SK-N-SH (cell line): Measurements from ENCODE around the gene GRB2. TPM values are rescaled to one million over a fixed set of nuclear protein-coding genes. Genes with fewer than 3 reads are reported as not detected.

Source experiments
- CHD2 ChIP-seq: fragments of 150-350 bp; IDR thresholded peaks from 2 replicates; pipeline ENCODE4 v1.6.1; 2018; ENCODE audit warnings: low read length; ENCODE audit not compliant: partially characterized antibody
- EP300 ChIP-seq, 2 experiments: IDR thresholded peaks; 2 replicates each; pipeline versions ENCODE4 v1.4.0 to v1.6.1; 2012; ENCODE audit warnings: borderline replicate concordance in 1 of 2, low read depth in 1 of 2, low read length in 1 of 2
- FOSL2 ChIP-seq: IDR thresholded peaks from 2 replicates; pipeline ENCODE4 v1.4.0; 2012; ENCODE audit warnings: low read depth, mild to moderate bottlenecking, moderate library complexity, borderline replicate concordance
- FOXM1 ChIP-seq: IDR thresholded peaks from 2 replicates; pipeline ENCODE4 v1.4.0; 2012; ENCODE audit warnings: low read depth, mild to moderate bottlenecking
- GATA2 ChIP-seq: sonication (generic); formaldehyde crosslinking; IDR thresholded peaks from 2 replicates; pipeline ENCODE4 v1.5.0; 2020; ENCODE audit warnings: mild to moderate bottlenecking, missing genetic modification reagents
- MEF2A ChIP-seq: IDR thresholded peaks from 2 replicates; pipeline ENCODE4 v1.4.0; 2012; ENCODE audit warnings: low read depth, borderline replicate concordance
- MXI1 ChIP-seq: IDR thresholded peaks from 2 replicates; pipeline ENCODE4 v1.6.1; 2012; ENCODE audit warnings: mild to moderate bottlenecking, low read depth, low read length, improper control_type of control experiment
- RFX5 ChIP-seq: IDR thresholded peaks from 2 replicates; pipeline ENCODE4 v1.6.1; 2012; ENCODE audit warnings: mild to moderate bottlenecking, improper control_type of control experiment, low read length
- RXRA ChIP-seq: IDR thresholded peaks from 2 replicates; pipeline ENCODE4 v1.4.0; 2012; ENCODE audit warnings: low read depth, mild to moderate bottlenecking, borderline replicate concordance
- polyA plus RNA-seq, 3 experiments: library from polyadenylated mRNA; depleted of rRNA; stranded (reverse); fragments of >200 nt; gene quantifications; 2 replicates each; pipeline ENCODE4 v1.2.3, GENCODE V29; 2012
- small RNA-seq, 7 experiments: library from RNA; depleted of rRNA; stranded (forward); fragments of <200 nt; gene quantifications; one replicate each; pipeline ENCODE3, GENCODE V24; 2012
- TF ChIP-seq, protein P1 (sequence below): IDR thresholded peaks from 2 replicates; pipeline ENCODE4 v1.4.0; 2012; ENCODE audit warnings: low read depth, borderline replicate concordance
- TF ChIP-seq, protein P2 (sequence below): IDR thresholded peaks from 2 replicates; pipeline ENCODE4; 2012

Gene GRB2
- polyA plus RNA-seq, 1 of the 3 experiments (the other 2 are of a cell fraction) = 89.6 TPM

DNA sequence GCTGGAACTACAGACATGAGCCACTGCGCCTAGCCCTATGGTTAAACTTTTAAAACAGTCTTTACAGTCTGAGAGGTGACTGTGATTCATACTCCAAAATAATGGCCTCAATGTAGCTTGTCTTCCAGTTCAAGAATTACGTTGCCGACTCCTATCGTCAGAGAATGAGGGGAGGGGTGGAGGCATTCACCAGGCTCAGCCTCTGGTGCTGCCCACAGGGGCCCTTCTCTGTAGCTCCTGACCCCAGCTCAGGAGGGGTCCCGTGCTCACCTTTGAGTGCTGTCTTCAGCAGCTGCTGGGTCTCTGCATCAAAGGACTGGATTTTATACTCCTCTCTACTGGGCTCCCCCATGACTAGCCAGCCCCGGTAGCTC, 135.6 kb downstream of the GRB2 start (continued):
- TF ChIP-seq FOXM1 (no peak), RFX5 (no peak), FOSL2 (no peak), MEF2A (no peak), EP300 (IDR thresholded peaks at IDR 0.05; ENCODE audit: borderline replicate concordance in 1 of 2, low read depth in 1 of 2, low read length in 1 of 2) (no peak), GATA2 (no peak), RXRA (no peak), MXI1 (no peak), CHD2 (no peak)
- TF ChIP-seq, protein P1, sequence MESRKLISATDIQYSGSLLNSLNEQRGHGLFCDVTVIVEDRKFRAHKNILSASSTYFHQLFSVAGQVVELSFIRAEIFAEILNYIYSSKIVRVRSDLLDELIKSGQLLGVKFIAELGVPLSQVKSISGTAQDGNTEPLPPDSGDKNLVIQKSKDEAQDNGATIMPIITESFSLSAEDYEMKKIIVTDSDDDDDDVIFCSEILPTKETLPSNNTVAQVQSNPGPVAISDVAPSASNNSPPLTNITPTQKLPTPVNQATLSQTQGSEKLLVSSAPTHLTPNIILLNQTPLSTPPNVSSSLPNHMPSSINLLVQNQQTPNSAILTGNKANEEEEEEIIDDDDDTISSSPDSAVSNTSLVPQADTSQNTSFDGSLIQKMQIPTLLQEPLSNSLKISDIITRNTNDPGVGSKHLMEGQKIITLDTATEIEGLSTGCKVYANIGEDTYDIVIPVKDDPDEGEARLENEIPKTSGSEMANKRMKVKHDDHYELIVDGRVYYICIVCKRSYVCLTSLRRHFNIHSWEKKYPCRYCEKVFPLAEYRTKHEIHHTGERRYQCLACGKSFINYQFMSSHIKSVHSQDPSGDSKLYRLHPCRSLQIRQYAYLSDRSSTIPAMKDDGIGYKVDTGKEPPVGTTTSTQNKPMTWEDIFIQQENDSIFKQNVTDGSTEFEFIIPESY = no peak
- TF ChIP-seq, protein P2, sequence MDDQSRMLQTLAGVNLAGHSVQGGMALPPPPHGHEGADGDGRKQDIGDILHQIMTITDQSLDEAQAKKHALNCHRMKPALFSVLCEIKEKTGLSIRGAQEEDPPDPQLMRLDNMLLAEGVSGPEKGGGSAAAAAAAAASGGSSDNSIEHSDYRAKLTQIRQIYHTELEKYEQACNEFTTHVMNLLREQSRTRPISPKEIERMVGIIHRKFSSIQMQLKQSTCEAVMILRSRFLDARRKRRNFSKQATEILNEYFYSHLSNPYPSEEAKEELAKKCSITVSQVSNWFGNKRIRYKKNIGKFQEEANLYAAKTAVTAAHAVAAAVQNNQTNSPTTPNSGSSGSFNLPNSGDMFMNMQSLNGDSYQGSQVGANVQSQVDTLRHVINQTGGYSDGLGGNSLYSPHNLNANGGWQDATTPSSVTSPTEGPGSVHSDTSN = no peak
- TF ChIP-seq, all 33 proteins: peak for 0

Small RNAs within 50 kb of the gene (small RNA-seq; reads per million reads assigned to genes)
- 0 to 1.3 (median 0) reads per million in 7 experiments for gene MIR3678
- 0 reads per million in 7 experiments for gene RF00019
- gene RNU6-938P = 0 to 1.1 (median 0) reads per million in 7 experiments

Other genes with a start within 250 kb of the GRB2 start
- 85.5 and 114 TPM in 2 replicates for gene SUMO2, start 222.7 kb downstream of the GRB2 start, polyA plus RNA-seq (2012; rRNA removed)
- 80.5 and 99.8 TPM in 2 replicates for gene NUP85, start 200.0 kb downstream of the GRB2 start, polyA plus RNA-seq (2012; rRNA removed)
- gene GGA3, start 144.1 kb downstream of the GRB2 start, polyA plus RNA-seq (2012; rRNA removed) = 42.5 and 43.7 TPM in 2 replicates
- 82.8 and 90.4 TPM in 2 replicates for gene MRPS7, start 143.8 kb downstream of the GRB2 start, polyA plus RNA-seq (2012; rRNA removed)
- gene MIF4GD, start 134.4 kb downstream of the GRB2 start, polyA plus RNA-seq (2012; rRNA removed) = 65.4 and 70.0 TPM in 2 replicates
- 11.7 and 13.2 TPM in 2 replicates for gene SLC25A19, start 116.2 kb downstream of the GRB2 start, polyA plus RNA-seq (2012; rRNA removed)
- gene TMEM94, start 51.0 kb upstream of the GRB2 start, polyA plus RNA-seq (2012; rRNA removed) = 68.0 and 89.9 TPM in 2 replicates
- 5.2 and 6.5 TPM in 2 replicates for gene CASKIN2, start 109.9 kb upstream of the GRB2 start, polyA plus RNA-seq (2012; rRNA removed)
- 29.8 and 37.7 TPM in 2 replicates for gene TSEN54, start 110.8 kb upstream of the GRB2 start, polyA plus RNA-seq (2012; rRNA removed)
- 4.4 and 6.7 TPM in 2 replicates for gene LLGL2, start 120.0 kb upstream of the GRB2 start, polyA plus RNA-seq (2012; rRNA removed)
- 9.7 and 10.3 TPM in 2 replicates for gene MYO15B, start 182.1 kb upstream of the GRB2 start, polyA plus RNA-seq (2012; rRNA removed)
- gene SMIM5, start 227.8 kb upstream of the GRB2 start, polyA plus RNA-seq (2012; rRNA removed) = 0.02 TPM in 1 of 2 replicates, not detected in the other